GM21529 (cell line): Measurements from ENCODE around the gene SIRT3.
"Not testable (repeated sequence)": the region's sequence is repeated elsewhere in the genome, so short reads cannot be mapped to it uniquely, and the experiment has no call there.

Experiments used
- ATAC-seq: cut with Tn5 transposase; IDR thresholded peaks from one replicate; pipeline ENCODE4 v1.9.1; 2021; ENCODE audit not compliant: unreplicated experiment

The SIRT3 gene

GRCh38 chr11:180242-180641, 55.9 kb downstream of the SIRT3 start:
- not testable (repeated sequence) for ATAC-seq
